ENCODE data around the gene LDLRAD1.
"Not testable (repeated sequence)": the region's sequence is repeated elsewhere in the genome, so short reads cannot be mapped to it uniquely, and the experiment has no call there.

Gene LDLRAD1

GRCh38 chr1:54004481-54005049, 13.4 kb downstream of the LDLRAD1 start:
- CTCF ChIA-PET = no interaction called here
- POLR2A ChIA-PET = no interaction called here
- no peak for DNase-seq (ENCODE audit: low read depth, low spot score)

GRCh38 chr1:54003750-54004480, 14.1 kb downstream of the LDLRAD1 start:
- POLR2A ChIA-PET; H3K4me3 ChIP-seq (ENCODE audit: low read depth, low read length); DNase-seq (ENCODE audit: low read depth, low spot score); CTCF ChIA-PET: not testable (repeated sequence)

More at GRCh38 chr1:54004481-54005049, 13.4 kb downstream of the LDLRAD1 start:
- TF ChIP-seq CTCF (IDR thresholded peaks at IDR 0.05; ENCODE audit: insufficient read depth, low read length, missing control alignments) = no peak
- no peak overlapping the region for H3K4me3 ChIP-seq (ENCODE audit: low read depth, low read length)

- no peak for TF ChIP-seq CTCF (IDR thresholded peaks at IDR 0.05; ENCODE audit: insufficient read depth, low read length, missing control alignments)
- POLR2A ChIA-PET = no interaction called here
- CTCF ChIA-PET = interaction anchor here (0.8 kb wide), 1 partner anchor 12 kb away, joined by 3 read pairs; no protein-coding TSS in a partner anchor
- H3K4me3 ChIP-seq (ENCODE audit: low read depth, low read length) = no peak overlapping the region
- DNase-seq (ENCODE audit: low read depth, low spot score) = no peak
Measured at GRCh38 chr1:54003249-54003646, 14.7 kb downstream of the LDLRAD1 start.

GRCh38 chr1:54002544-54003248, 15.3 kb downstream of the LDLRAD1 start:
- H3K4me3 ChIP-seq (ENCODE audit: low read depth, low read length) = no peak overlapping the region
- DNase-seq (ENCODE audit: low read depth, low spot score) = no peak
- TF ChIP-seq CTCF (IDR thresholded peaks at IDR 0.05; ENCODE audit: insufficient read depth, low read length, missing control alignments) = no peak
- CTCF ChIA-PET = interaction anchor here (0.8 to 0.9 kb wide), 2 partner anchors 13 to 124 kb away, joined by 3 read pairs; no protein-coding TSS in a partner anchor
- POLR2A ChIA-PET = no interaction called here

- ChIA-PET CTCF (interaction anchor here (0.6 kb wide), 1 partner anchor 75 kb away, joined by 3 read pairs; no protein-coding TSS in a partner anchor), POLR2A (no interaction called here)
- H3K4me3 ChIP-seq (ENCODE audit: low read depth, low read length) = no peak overlapping the region
- no peak for DNase-seq (ENCODE audit: low read depth, low spot score)
- TF ChIP-seq CTCF (IDR thresholded peaks at IDR 0.05; ENCODE audit: insufficient read depth, low read length, missing control alignments) = no peak
Measured at GRCh38 chr1:54001591-54001990, 16.4 kb downstream of the LDLRAD1 start.

GRCh38 chr1:53999920-54000319, 18.1 kb downstream of the LDLRAD1 start:
- no peak for DNase-seq (ENCODE audit: low read depth, low spot score)
- TF ChIP-seq CTCF (IDR thresholded peaks at IDR 0.05; ENCODE audit: insufficient read depth, low read length, missing control alignments) = no peak
- ChIA-PET POLR2A (no interaction called here), CTCF (no interaction called here)
- H3K4me3 ChIP-seq (ENCODE audit: low read depth, low read length) = no peak overlapping the region
